B cell (primary cell): ENCODE data around the gene PLG. TPM values are rescaled to one million over a fixed set of nuclear protein-coding genes. Genes with fewer than 3 reads are reported as not detected.
"Not testable (repeated sequence)": the region's sequence is repeated elsewhere in the genome, so short reads cannot be mapped to it uniquely, and the experiment has no call there.

Source experiments
- ATAC-seq: fragments of 200-7000 bp; cut with Tn5 transposase; one replicate; pipeline ENCODE4 v1.10.0; 2021; ENCODE audit warnings: low read depth, mild to moderate bottlenecking, moderate number of reproducible peaks, moderate library complexity
- CTCF ChIA-PET: fragments of 350-600 bp; sonication (Branson Sonifier 250); formaldehyde crosslinking; loops from one replicate; lab custom pipeline; 2021; ENCODE audit warnings: antibody characterized with exemption, inconsistent platforms; lab: Charles Lee
- POLR2A ChIA-PET: fragments of 350-600 bp; sonication (Branson Sonifier 250); formaldehyde crosslinking; loops from one replicate; lab custom pipeline; 2021; ENCODE audit warnings: antibody characterized with exemption; lab: Charles Lee
- DNase-seq: peaks from one replicate; pipeline ENCODE4 v3.0.0; 2013
- H2AFZ ChIP-seq: 2 replicates; pipeline ENCODE4 v1.6.1; 2012; ENCODE audit warnings: mild to moderate bottlenecking, low read depth, low read length; ENCODE audit not compliant: insufficient read depth, poor library complexity, severe bottlenecking
- H3K27ac ChIP-seq, 2 donors: 1 replicate in 1 of 2; 2 replicates in 1 of 2; pipeline ENCODE4 v1.5.1; 2012 to 2013; ENCODE audit warnings: low read length in 2 of 2, mild to moderate bottlenecking in 2 of 2, moderate library complexity in 1 of 2
- H3K27me3 ChIP-seq, 4 experiments: fragments of 200-600 bp in 1 of 4; sonication (generic) in 1 of 4; replicated peaks in 1 of 4; 1 replicate in 2 of 4; 2 replicates in 2 of 4; pipeline versions ENCODE4 v1.6.1 to v1.7.0; 2013 to 2016; ENCODE audit warnings: low read length in 3 of 4, mild to moderate bottlenecking in 2 of 4, mixed read lengths in 1 of 4, moderate library complexity in 1 of 4; ENCODE audit not compliant: insufficient read depth in 4 of 4, control insufficient read depth in 3 of 4; ENCODE audit errors: control extremely low read depth in 1 of 4
- H3K36me3 ChIP-seq, 2 experiments: replicated peaks in 1 of 2; 1 replicate in 1 of 2; 2 replicates in 1 of 2; pipeline versions ENCODE4 v1.6.1 to v1.7.1; 2013; ENCODE audit warnings: low read length in 1 of 2; ENCODE audit not compliant: insufficient read depth in 2 of 2, control insufficient read depth in 1 of 2; ENCODE audit errors: control extremely low read depth in 1 of 2, extremely low read depth in 1 of 2
- H3K4me1 ChIP-seq, 2 donors: fragments of 200-600 bp in 1 of 2; sonication (generic) in 1 of 2; 1 replicate in 1 of 2; 2 replicates in 1 of 2; pipeline versions ENCODE4 v1.5.1 to v1.6.1; 2013 to 2017; ENCODE audit warnings: low read length in 2 of 2; ENCODE audit not compliant: control insufficient read depth in 2 of 2, insufficient read depth in 2 of 2
- H3K4me2 ChIP-seq: replicated peaks from 2 replicates; pipeline ENCODE3; 2012; ENCODE audit warnings: mild to moderate bottlenecking, low read depth, low read length; ENCODE audit not compliant: poor library complexity, severe bottlenecking
- H3K4me3 ChIP-seq, 5 experiments: fragments of 200-600 bp in 1 of 5; sonication (generic) in 1 of 5; 1 replicate in 3 of 5; 2 replicates in 2 of 5; pipeline versions ENCODE4 v1.5.1 to v1.7.0; 2011 to 2016; ENCODE audit warnings: low read length in 4 of 5, mild to moderate bottlenecking in 4 of 5, low read depth in 2 of 5, control low read depth in 1 of 5, moderate library complexity in 1 of 5; ENCODE audit not compliant: insufficient read depth in 1 of 5; ENCODE audit errors: control extremely low read depth in 1 of 5, extremely low read depth in 1 of 5
- H3K79me2 ChIP-seq: fragments of 200-600 bp; sonication (generic); one replicate; pipeline ENCODE4 v1.6.0; 2016; ENCODE audit warnings: low read length; ENCODE audit not compliant: control insufficient read depth, insufficient read depth
- H3K9ac ChIP-seq: fragments of 200-600 bp; sonication (generic); 2 replicates; pipeline ENCODE4 v1.6.1; 2017; ENCODE audit warnings: mild to moderate bottlenecking, low read length, moderate library complexity
- H3K9me3 ChIP-seq, 3 donors: one replicate each; pipeline versions ENCODE4 v1.6.1 to v1.7.1; 2013; ENCODE audit warnings: low read length in 2 of 3; ENCODE audit not compliant: control insufficient read depth in 2 of 3, insufficient read depth in 1 of 3; ENCODE audit errors: control extremely low read depth in 1 of 3
- H4K20me1 ChIP-seq: 2 replicates; pipeline ENCODE4 v1.6.0; 2012; ENCODE audit warnings: mild to moderate bottlenecking, low read length; ENCODE audit not compliant: insufficient read depth, control insufficient read depth, poor library complexity, severe bottlenecking
- H3K27ac Mint-ChIP-seq: one replicate; pipeline ENCODE4 v1.8.0; 2021; ENCODE audit warnings: mixed read lengths
- H3K27me3 Mint-ChIP-seq: one replicate; pipeline ENCODE4 v1.8.0; 2021; ENCODE audit warnings: mixed read lengths
- H3K4me1 Mint-ChIP-seq: one replicate; pipeline ENCODE4 v1.8.0; 2021; ENCODE audit warnings: mixed read lengths
- H3K4me3 Mint-ChIP-seq: one replicate; pipeline ENCODE4 v1.8.0; 2021; ENCODE audit warnings: mixed read lengths
- H3K9me3 Mint-ChIP-seq: one replicate; pipeline ENCODE4 v1.8.0; 2022; ENCODE audit warnings: mixed read lengths; ENCODE audit not compliant: insufficient read depth
- CTCF ChIP-seq: fragments of 200-600 bp; IDR thresholded peaks from one replicate; pipeline ENCODE4 v1.8.0; 2022; ENCODE audit warnings: antibody characterized with exemption, mild to moderate bottlenecking
- EZH2 ChIP-seq: IDR thresholded peaks from 2 replicates; pipeline ENCODE4 v1.6.1; 2012; ENCODE audit warnings: borderline replicate concordance, low read depth, mild to moderate bottlenecking, moderate library complexity, low read length; ENCODE audit not compliant: insufficient read depth, poor library complexity, severe bottlenecking
- WGBS: methylation state at CpG from one replicate; pipeline ENCODE4 v1.1.5; 2013; ENCODE audit warnings: missing lambda C conversion rate; ENCODE audit not compliant: insufficient coverage; 5-methylcytosine and 5-hydroxymethylcytosine counted together
- intact Hi-C: fragments of 100-400 bp; cut with micrococcal nuclease; formaldehyde crosslinking; loops from one replicate; pipeline ENCODE4 v1.10.0; 2022
- polyA minus RNA-seq: library from RNA; depleted of rRNA, polyadenylated mRNA; stranded (reverse); fragments of >200 nt; gene quantifications from 2 replicates; pipeline ENCODE4 v1.2.3, GENCODE V29; 2012
- polyA plus RNA-seq: library from polyadenylated mRNA; depleted of rRNA; stranded (reverse); fragments of >200 nt; gene quantifications from 2 replicates; pipeline ENCODE4 v1.2.3, GENCODE V29; 2012
- total RNA-seq, 2 donors: library from RNA; stranded (reverse); fragments of 120-200 nt in 1 of 2; gene quantifications; 1 replicate in 1 of 2; 2 replicates in 1 of 2; pipeline versions ENCODE4 v1.2.3 to v1.2.4, GENCODE V29; 2013 to 2022

PLG gene
- total RNA-seq, result 0.32 TPM in 1 of 2 replicates, not detected in the other
- not detected for total RNA-seq (2013)
- polyA plus RNA-seq, result not detected in 2 replicates
- polyA minus RNA-seq, result not detected in 2 replicates

- H3K4me2 ChIP-seq, H4K20me1 ChIP-seq, H3K4me1 Mint-ChIP-seq, intact Hi-C loops, H3K9me3 ChIP-seq, H3K79me2 ChIP-seq, H3K36me3 ChIP-seq, H3K27ac ChIP-seq, H3K9me3 Mint-ChIP-seq, POLR2A ChIA-PET, H3K9ac ChIP-seq, DNase-seq, H3K27ac Mint-ChIP-seq, CTCF ChIA-PET, ATAC-seq, H3K4me3 ChIP-seq, H3K4me1 ChIP-seq, H2AFZ ChIP-seq, H3K4me3 Mint-ChIP-seq, H3K27me3 ChIP-seq: not testable (repeated sequence)
- no CpG with 5 or more reads among the region's 6 CpGs for WGBS
- peaks cover 26% of the 10 kb centered on the region for H3K27me3 Mint-ChIP-seq
These were observed at the start of gene PLG for GRCh38 chr6:160701918-160702680. Gene PLG (plus strand): TSS chr6:160702244. CDS start chr6:160702305, 61 bp downstream.

- TF ChIP-seq EZH2 (no peak), CTCF (no peak)
- Histone ChIP-seq H3K9me3 (peaks cover 0 to 12% (median 0%) of the 10 kb centered on the region in 3 donors), H3K4me3 (no peak overlapping the region), H3K9ac (no peak overlapping the region), H3K27ac (no peak overlapping the region), H3K4me1 (no peaks in the 10 kb centered on the region), H3K27me3 (no peaks in the 10 kb centered on the region), H3K4me2 (no peak overlapping the region), H4K20me1 (no peaks in the 10 kb centered on the region), H3K79me2 (no peaks in the 10 kb centered on the region), H3K36me3 (no peaks in the 10 kb centered on the region), H2AFZ (no peak overlapping the region)
- Mint-ChIP-seq H3K4me3 (no peak overlapping the region), H3K9me3 (no peaks in the 10 kb centered on the region), H3K4me1 (no peaks in the 10 kb centered on the region), H3K27me3 (peaks cover 10% of the 10 kb centered on the region), H3K27ac (no peak overlapping the region)
- CTCF ChIA-PET, result no interaction called here
- intact Hi-C loops, result no loop called here
- ATAC-seq (no peak), DNase-seq (no peak)
- 67% methylated on average over 1 of the region's 6 CpGs for WGBS
- POLR2A ChIA-PET, result no interaction called here
These were observed 42.5 kb upstream of the PLG start for GRCh38 chr6:160659562-160659961.
